HEK293 (cell line): ENCODE data around the gene RNF217.

Experiments
- CTCF ChIA-PET: fragments of 350-600 bp; formaldehyde crosslinking; extraction: SDS; loops from one replicate; lab custom pipeline; 2021; ENCODE audit warnings: antibody characterized with exemption; lab: Yijun Ruan, JAX
- POLR2A ChIA-PET: fragments of 300-600 bp; formaldehyde crosslinking; extraction: SDS; loops from one replicate; lab custom pipeline; 2020; ENCODE audit warnings: antibody characterized with exemption, inconsistent platforms; lab: Yijun Ruan, JAX
- H3K27ac ChIP-seq: fragments of 200-500 bp; sonication (Bioruptor generic); 2 replicates; pipeline ENCODE4 v1.5.1; 2014; ENCODE audit warnings: low read depth, low read length, control low read depth, inconsistent platforms; ENCODE audit errors: extremely low read depth
- H3K36me3 ChIP-seq, 2 experiments: fragments of 200-500 bp in 1 of 2; sonication (Bioruptor generic) in 1 of 2; 1 replicate in 1 of 2; 2 replicates in 1 of 2; pipeline ENCODE4 v1.5.1; 2014 to 2017; ENCODE audit warnings: inconsistent platforms in 2 of 2, low read length in 2 of 2; ENCODE audit not compliant: control insufficient read depth in 2 of 2, insufficient read depth in 1 of 2
- H3K4me1 ChIP-seq: fragments of 200-500 bp; sonication (Bioruptor generic); 2 replicates; pipeline ENCODE4 v1.5.1; 2014; ENCODE audit warnings: mild to moderate bottlenecking, low read length, inconsistent platforms; ENCODE audit not compliant: control insufficient read depth, insufficient read depth
- H3K4me3 ChIP-seq: 2 replicates; pipeline ENCODE4 v1.5.1; 2011; ENCODE audit warnings: low read depth, mild to moderate bottlenecking, control low read depth, low read length, moderate library complexity
- H3K9me3 ChIP-seq: fragments of 200-500 bp; sonication (Bioruptor generic); 2 replicates; pipeline ENCODE4 v1.5.1; 2014; ENCODE audit warnings: low read depth, low read length, inconsistent platforms; ENCODE audit not compliant: control insufficient read depth, insufficient read depth
- GLI4 ChIP-seq: fragments of 450-650 bp; formaldehyde crosslinking; IDR thresholded peaks from 2 replicates; pipeline ENCODE4 v1.5.1; 2016; ENCODE audit warnings: missing biosample characterization, missing genetic modification characterization
- GLIS1 ChIP-seq: fragments of 450-650 bp; formaldehyde crosslinking; IDR thresholded peaks from 2 replicates; pipeline ENCODE4 v1.5.1; 2016; ENCODE audit warnings: missing biosample characterization, missing genetic modification characterization
- GLIS2 ChIP-seq: fragments of 450-650 bp; formaldehyde crosslinking; IDR thresholded peaks from 2 replicates; pipeline ENCODE4 v1.5.1; 2016; ENCODE audit warnings: missing biosample characterization, missing genetic modification characterization
- HOXA7 ChIP-seq: sonication (generic); formaldehyde crosslinking; IDR thresholded peaks from 2 replicates; pipeline ENCODE4 v1.8.1; 2022; ENCODE audit warnings: missing genetic modification reagents, borderline replicate concordance
- KLF10 ChIP-seq: fragments of 450-650 bp; IDR thresholded peaks from 2 replicates; pipeline ENCODE4 v1.5.1; 2018; ENCODE audit warnings: missing biosample characterization, mild to moderate bottlenecking, missing genetic modification characterization
- SETDB1 ChIP-seq: IDR thresholded peaks from one replicate; pipeline ENCODE4 v1.6.1; 2017; ENCODE audit warnings: mild to moderate bottlenecking, low read length, moderate library complexity, mixed read lengths; ENCODE audit not compliant: insufficient read length
- ZNF112 ChIP-seq: fragments of 450-650 bp; formaldehyde crosslinking; IDR thresholded peaks from 2 replicates; pipeline ENCODE4 v1.5.0; 2017; ENCODE audit warnings: missing biosample characterization, missing genetic modification characterization
- ZNF133 ChIP-seq: fragments of 450-650 bp; formaldehyde crosslinking; IDR thresholded peaks from 2 replicates; pipeline ENCODE4 v1.5.1; 2016; ENCODE audit warnings: missing biosample characterization, missing genetic modification characterization
- ZNF146 ChIP-seq: fragments of 450-650 bp; formaldehyde crosslinking; IDR thresholded peaks from 2 replicates; pipeline ENCODE4 v1.5.1; 2016; ENCODE audit warnings: missing biosample characterization, missing genetic modification characterization
- ZNF202 ChIP-seq: fragments of 450-650 bp; formaldehyde crosslinking; IDR thresholded peaks from 2 replicates; pipeline ENCODE4 v1.5.1; 2016; ENCODE audit warnings: missing biosample characterization, missing genetic modification characterization, borderline replicate concordance
- ZNF292 ChIP-seq: fragments of 450-650 bp; formaldehyde crosslinking; IDR thresholded peaks from 2 replicates; pipeline ENCODE4 v1.5.1; 2016; ENCODE audit warnings: low read depth, missing biosample characterization, missing genetic modification characterization, borderline replicate concordance
- ZNF416 ChIP-seq: fragments of 450-650 bp; formaldehyde crosslinking; IDR thresholded peaks from 2 replicates; pipeline ENCODE4 v1.5.1; 2016; ENCODE audit warnings: missing biosample characterization, missing genetic modification characterization
- ZNF549 ChIP-seq: fragments of 450-650 bp; IDR thresholded peaks from 2 replicates; pipeline ENCODE4 v1.5.1; 2018; ENCODE audit warnings: missing biosample characterization, missing genetic modification characterization, mild to moderate bottlenecking, inconsistent platforms, moderate library complexity
- TF ChIP-seq, protein P1 (sequence below): fragments of 450-650 bp; formaldehyde crosslinking; IDR thresholded peaks from 2 replicates; pipeline ENCODE4 v1.5.1; 2016; ENCODE audit warnings: missing biosample characterization, missing genetic modification characterization
- TF ChIP-seq, protein P2 (sequence below): fragments of 450-650 bp; formaldehyde crosslinking; IDR thresholded peaks from 2 replicates; pipeline ENCODE4 v1.5.1; 2016; ENCODE audit warnings: missing biosample characterization, missing genetic modification characterization
- TF ChIP-seq, protein P3 (sequence below): fragments of 450-650 bp; formaldehyde crosslinking; IDR thresholded peaks from 2 replicates; pipeline ENCODE4 v1.5.1; 2016; ENCODE audit warnings: missing biosample characterization, missing genetic modification characterization, borderline replicate concordance
- TF ChIP-seq, protein P4 (sequence below): fragments of 450-650 bp; formaldehyde crosslinking; IDR thresholded peaks from 2 replicates; pipeline ENCODE4 v1.5.1; 2017; ENCODE audit warnings: missing biosample characterization, missing genetic modification characterization

The RNF217 gene

DNA sequence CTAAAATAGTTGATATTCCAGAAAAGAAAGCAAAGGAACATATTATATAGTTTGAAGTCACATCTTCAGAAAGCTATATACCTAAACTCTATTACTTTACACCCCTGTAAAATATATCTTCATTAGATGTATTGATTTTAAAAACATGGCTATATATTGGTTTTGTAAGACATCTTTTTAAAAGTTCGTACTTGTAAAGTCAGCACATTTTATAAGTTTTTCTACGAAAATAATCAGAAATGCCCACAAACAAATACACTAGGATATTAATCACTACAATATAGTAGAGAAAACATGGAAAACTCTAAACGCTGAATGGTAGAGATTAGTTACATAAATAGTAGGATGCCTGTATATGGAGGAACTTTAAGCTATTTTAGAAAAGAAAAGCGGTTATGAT, 52.9 kb downstream of the RNF217 start (continued):
- TF ChIP-seq, protein P1, sequence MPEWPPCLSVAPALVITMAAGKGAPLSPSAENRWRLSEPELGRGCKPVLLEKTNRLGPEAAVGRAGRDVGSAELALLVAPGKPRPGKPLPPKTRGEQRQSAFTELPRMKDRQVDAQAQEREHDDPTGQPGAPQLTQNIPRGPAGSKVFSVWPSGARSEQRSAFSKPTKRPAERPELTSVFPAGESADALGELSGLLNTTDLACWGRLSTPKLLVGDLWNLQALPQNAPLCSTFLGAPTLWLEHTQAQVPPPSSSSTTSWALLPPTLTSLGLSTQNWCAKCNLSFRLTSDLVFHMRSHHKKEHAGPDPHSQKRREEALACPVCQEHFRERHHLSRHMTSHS: no peak
- TF ChIP-seq KLF10 (tag by site-specific recombination): no peak
- no peak for TF ChIP-seq ZNF133 (tag by site-specific recombination)
- TF ChIP-seq SETDB1: no peak
- TF ChIP-seq ZNF146 (tag by site-specific recombination): no peak

DNA sequence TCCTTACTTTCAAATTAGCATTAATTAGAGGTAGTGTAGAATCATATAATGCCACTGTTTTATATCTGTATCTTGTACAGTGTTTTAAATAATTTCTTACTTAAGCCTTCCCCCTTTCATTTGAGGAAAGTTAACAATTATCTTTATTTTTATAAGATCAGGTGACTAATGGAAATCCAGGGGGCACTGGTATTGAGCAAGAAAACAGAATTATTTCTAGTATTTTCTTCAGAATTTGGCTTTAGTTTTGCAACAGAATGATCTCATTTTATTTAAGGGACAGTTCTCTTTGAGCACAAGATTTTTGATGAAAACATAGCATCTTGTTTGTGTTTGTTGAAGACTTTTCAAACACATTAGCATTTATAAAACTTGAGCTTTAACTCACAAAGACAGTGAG, 55.9 kb downstream of the RNF217 start:
- ChIA-PET CTCF (interaction anchor here (0.6 to 1.2 kb wide), 2 partner anchors 47 to 539 kb away, joined by 3 to 4 read pairs; no protein-coding TSS in a partner anchor), POLR2A (no interaction called here)
- H3K4me3 ChIP-seq: no peak overlapping the region
- H3K4me1 ChIP-seq: peaks cover 34% of the 10 kb centered on the region
- TF ChIP-seq HOXA7 (CRISPR knock-in tag) (no peak), GLIS2 (no peak)
- TF ChIP-seq, protein P2, sequence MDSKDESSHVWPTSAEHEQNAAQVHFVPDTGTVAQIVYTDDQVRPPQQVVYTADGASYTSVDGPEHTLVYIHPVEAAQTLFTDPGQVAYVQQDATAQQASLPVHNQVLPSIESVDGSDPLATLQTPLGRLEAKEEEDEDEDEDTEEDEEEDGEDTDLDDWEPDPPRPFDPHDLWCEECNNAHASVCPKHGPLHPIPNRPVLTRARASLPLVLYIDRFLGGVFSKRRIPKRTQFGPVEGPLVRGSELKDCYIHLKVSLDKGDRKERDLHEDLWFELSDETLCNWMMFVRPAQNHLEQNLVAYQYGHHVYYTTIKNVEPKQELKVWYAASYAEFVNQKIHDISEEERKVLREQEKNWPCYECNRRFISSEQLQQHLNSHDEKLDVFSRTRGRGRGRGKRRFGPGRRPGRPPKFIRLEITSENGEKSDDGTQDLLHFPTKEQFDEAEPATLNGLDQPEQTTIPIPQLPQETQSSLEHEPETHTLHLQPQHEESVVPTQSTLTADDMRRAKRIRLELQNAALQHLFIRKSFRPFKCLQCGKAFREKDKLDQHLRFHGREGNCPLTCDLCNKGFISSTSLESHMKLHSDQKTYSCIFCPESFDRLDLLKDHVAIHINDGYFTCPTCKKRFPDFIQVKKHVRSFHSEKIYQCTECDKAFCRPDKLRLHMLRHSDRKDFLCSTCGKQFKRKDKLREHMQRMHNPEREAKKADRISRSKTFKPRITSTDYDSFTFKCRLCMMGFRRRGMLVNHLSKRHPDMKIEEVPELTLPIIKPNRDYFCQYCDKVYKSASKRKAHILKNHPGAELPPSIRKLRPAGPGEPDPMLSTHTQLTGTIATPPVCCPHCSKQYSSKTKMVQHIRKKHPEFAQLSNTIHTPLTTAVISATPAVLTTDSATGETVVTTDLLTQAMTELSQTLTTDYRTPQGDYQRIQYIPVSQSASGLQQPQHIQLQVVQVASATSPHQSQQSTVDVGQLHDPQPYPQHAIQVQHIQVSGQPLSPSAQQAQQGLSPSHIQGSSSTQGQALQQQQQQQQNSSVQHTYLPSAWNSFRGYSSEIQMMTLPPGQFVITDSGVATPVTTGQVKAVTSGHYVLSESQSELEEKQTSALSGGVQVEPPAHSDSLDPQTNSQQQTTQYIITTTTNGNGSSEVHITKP (tag by site-specific recombination): no peak
- no peaks in the 10 kb centered on the region for H3K9me3 ChIP-seq
- H3K36me3 ChIP-seq: no peaks in the 10 kb centered on the region
- no peak overlapping the region for H3K27ac ChIP-seq

DNA sequence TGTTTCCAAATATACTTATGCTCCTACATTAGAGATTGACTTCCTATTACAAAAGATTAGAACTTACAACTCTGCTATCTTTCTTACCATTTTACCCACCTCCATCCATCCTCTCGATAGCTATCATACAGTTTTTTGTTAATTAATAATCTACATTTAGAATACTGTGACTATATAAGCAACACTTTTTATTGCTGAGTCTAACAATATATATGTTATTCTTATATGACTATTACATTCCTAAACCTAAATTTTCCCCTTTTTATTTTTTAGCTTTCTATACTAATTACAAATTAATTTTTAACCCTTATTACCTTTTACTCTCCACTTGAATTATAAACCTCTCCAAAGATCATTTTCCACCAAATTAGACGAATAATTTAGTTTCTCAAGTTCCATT, 57.0 kb downstream of the RNF217 start:
- CTCF ChIA-PET: interaction anchor here (1.1 kb wide), 1 partner anchor 95 kb away, joined by 5 read pairs; no protein-coding TSS in a partner anchor

More for the DNA sequence above, 57.0 kb downstream of the RNF217 start:
- H3K9me3 ChIP-seq: no peaks in the 10 kb centered on the region
- peaks cover 24% of the 10 kb centered on the region for H3K4me1 ChIP-seq
- TF ChIP-seq GLI4 (tag by site-specific recombination): no peak
- TF ChIP-seq, protein P3, sequence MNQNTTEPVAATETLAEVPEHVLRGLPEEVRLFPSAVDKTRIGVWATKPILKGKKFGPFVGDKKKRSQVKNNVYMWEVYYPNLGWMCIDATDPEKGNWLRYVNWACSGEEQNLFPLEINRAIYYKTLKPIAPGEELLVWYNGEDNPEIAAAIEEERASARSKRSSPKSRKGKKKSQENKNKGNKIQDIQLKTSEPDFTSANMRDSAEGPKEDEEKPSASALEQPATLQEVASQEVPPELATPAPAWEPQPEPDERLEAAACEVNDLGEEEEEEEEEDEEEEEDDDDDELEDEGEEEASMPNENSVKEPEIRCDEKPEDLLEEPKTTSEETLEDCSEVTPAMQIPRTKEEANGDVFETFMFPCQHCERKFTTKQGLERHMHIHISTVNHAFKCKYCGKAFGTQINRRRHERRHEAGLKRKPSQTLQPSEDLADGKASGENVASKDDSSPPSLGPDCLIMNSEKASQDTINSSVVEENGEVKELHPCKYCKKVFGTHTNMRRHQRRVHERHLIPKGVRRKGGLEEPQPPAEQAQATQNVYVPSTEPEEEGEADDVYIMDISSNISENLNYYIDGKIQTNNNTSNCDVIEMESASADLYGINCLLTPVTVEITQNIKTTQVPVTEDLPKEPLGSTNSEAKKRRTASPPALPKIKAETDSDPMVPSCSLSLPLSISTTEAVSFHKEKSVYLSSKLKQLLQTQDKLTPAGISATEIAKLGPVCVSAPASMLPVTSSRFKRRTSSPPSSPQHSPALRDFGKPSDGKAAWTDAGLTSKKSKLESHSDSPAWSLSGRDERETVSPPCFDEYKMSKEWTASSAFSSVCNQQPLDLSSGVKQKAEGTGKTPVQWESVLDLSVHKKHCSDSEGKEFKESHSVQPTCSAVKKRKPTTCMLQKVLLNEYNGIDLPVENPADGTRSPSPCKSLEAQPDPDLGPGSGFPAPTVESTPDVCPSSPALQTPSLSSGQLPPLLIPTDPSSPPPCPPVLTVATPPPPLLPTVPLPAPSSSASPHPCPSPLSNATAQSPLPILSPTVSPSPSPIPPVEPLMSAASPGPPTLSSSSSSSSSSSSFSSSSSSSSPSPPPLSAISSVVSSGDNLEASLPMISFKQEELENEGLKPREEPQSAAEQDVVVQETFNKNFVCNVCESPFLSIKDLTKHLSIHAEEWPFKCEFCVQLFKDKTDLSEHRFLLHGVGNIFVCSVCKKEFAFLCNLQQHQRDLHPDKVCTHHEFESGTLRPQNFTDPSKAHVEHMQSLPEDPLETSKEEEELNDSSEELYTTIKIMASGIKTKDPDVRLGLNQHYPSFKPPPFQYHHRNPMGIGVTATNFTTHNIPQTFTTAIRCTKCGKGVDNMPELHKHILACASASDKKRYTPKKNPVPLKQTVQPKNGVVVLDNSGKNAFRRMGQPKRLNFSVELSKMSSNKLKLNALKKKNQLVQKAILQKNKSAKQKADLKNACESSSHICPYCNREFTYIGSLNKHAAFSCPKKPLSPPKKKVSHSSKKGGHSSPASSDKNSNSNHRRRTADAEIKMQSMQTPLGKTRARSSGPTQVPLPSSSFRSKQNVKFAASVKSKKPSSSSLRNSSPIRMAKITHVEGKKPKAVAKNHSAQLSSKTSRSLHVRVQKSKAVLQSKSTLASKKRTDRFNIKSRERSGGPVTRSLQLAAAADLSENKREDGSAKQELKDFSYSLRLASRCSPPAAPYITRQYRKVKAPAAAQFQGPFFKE: no peak
- TF ChIP-seq ZNF292 (tag by site-specific recombination): no peak
- TF ChIP-seq GLIS1 (tag by site-specific recombination): no peak
- TF ChIP-seq ZNF202 (tag by site-specific recombination): no peak
- TF ChIP-seq ZNF549 (tag by site-specific recombination): no peak
- no peak for TF ChIP-seq ZNF112
- no peak for TF ChIP-seq ZNF416 (tag by site-specific recombination)
- TF ChIP-seq, protein P4, sequence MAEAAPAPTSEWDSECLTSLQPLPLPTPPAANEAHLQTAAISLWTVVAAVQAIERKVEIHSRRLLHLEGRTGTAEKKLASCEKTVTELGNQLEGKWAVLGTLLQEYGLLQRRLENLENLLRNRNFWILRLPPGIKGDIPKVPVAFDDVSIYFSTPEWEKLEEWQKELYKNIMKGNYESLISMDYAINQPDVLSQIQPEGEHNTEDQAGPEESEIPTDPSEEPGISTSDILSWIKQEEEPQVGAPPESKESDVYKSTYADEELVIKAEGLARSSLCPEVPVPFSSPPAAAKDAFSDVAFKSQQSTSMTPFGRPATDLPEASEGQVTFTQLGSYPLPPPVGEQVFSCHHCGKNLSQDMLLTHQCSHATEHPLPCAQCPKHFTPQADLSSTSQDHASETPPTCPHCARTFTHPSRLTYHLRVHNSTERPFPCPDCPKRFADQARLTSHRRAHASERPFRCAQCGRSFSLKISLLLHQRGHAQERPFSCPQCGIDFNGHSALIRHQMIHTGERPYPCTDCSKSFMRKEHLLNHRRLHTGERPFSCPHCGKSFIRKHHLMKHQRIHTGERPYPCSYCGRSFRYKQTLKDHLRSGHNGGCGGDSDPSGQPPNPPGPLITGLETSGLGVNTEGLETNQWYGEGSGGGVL (tag by site-specific recombination): no peak
- H3K4me3 ChIP-seq: no peak overlapping the region
- no peak overlapping the region for H3K27ac ChIP-seq
- no peaks in the 10 kb centered on the region for H3K36me3 ChIP-seq
- POLR2A ChIA-PET: no interaction called here
